NT2/D1 (cell line): Measurements from ENCODE around the gene MAPK13.

Experiments
- SUZ12 ChIP-seq: IDR thresholded peaks from 2 replicates; pipeline ENCODE4 v1.6.1; 2011; ENCODE audit not compliant: insufficient read length, insufficient read depth; ENCODE audit errors: extremely low read depth
- YY1 ChIP-seq: IDR thresholded peaks from 2 replicates; pipeline ENCODE4 v1.6.1; 2011; ENCODE audit not compliant: insufficient read length, insufficient read depth
- ZNF274 ChIP-seq: IDR thresholded peaks from 2 replicates; pipeline ENCODE4 v1.6.1; 2011; ENCODE audit warnings: mild to moderate bottlenecking, low read depth, low read length

DNA sequence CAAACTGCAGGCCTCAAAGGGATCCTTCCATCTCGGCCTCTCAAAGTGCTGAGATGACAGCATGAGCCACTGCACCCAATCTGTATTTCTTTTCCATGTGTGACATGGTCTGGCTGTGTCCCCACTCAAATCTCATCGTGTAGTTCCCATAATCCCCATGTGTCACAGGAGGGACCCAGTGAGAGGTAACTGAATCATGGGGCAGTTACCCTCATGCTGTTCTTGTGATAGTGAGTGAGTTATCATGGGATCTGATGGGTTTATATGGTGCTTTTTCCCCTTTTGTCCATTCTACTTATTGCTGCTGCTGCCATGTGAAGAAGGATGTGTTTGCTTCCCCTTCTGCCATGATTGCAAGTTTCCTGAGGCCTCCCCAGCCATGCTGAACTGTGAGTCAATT is 55.9 kb downstream of the MAPK13 start:
- TF ChIP-seq ZNF274 (no peak), YY1 (no peak), SUZ12 (no peak)
